Mesendoderm (in vitro differentiated cells): ENCODE measurements around the gene ZCCHC14.
A peak's percentile ranks its signal among the peaks of the same experiment; 100 is the strongest.

Experiments
- DNase-seq: peaks from one replicate; pipeline ENCODE4 v3.0.0; 2013
- H2AK5ac ChIP-seq: 2 replicates; pipeline ENCODE4 v1.6.1; 2013; ENCODE audit warnings: low read length, inconsistent platforms
- H2BK120ac ChIP-seq: 2 replicates; pipeline ENCODE4 v1.6.1; 2013; ENCODE audit warnings: low read depth, mild to moderate bottlenecking, low read length, moderate library complexity, mixed read lengths
- H2BK15ac ChIP-seq: replicated peaks from 2 replicates; pipeline ENCODE4 v1.6.1; 2013; ENCODE audit warnings: low read depth, mild to moderate bottlenecking, moderate library complexity
- H2BK5ac ChIP-seq: 2 replicates; pipeline ENCODE4 v1.6.1; 2013; ENCODE audit warnings: low read length, inconsistent platforms
- H3K18ac ChIP-seq: 2 replicates; pipeline ENCODE4 v1.6.1; 2013; ENCODE audit warnings: mild to moderate bottlenecking, low read length, mixed read lengths
- H3K23ac ChIP-seq: one replicate; pipeline ENCODE4 v1.6.1; 2013; ENCODE audit warnings: low read length
- H3K27ac ChIP-seq: 2 replicates; pipeline ENCODE4 v1.5.1; 2013; ENCODE audit warnings: low read depth, mild to moderate bottlenecking, inconsistent platforms, low read length, moderate library complexity
- H3K27me3 ChIP-seq: 2 replicates; pipeline ENCODE4 v1.6.1; 2013; ENCODE audit warnings: low read length, control low read depth, mild to moderate bottlenecking, inconsistent platforms; ENCODE audit not compliant: insufficient read depth, poor library complexity
- H3K36me3 ChIP-seq: 2 replicates; pipeline ENCODE4 v1.6.1; 2013; ENCODE audit warnings: low read length, inconsistent platforms; ENCODE audit not compliant: control insufficient read depth, insufficient read depth
- H3K4ac ChIP-seq: one replicate; pipeline ENCODE4 v1.6.1; 2013; ENCODE audit warnings: low read depth, mild to moderate bottlenecking, low read length, moderate library complexity
- H3K4me1 ChIP-seq: 2 replicates; pipeline ENCODE4 v1.6.1; 2013; ENCODE audit warnings: low read depth, low read length, inconsistent platforms; ENCODE audit not compliant: control insufficient read depth
- H3K4me2 ChIP-seq: 2 replicates; pipeline ENCODE4 v1.6.1; 2013; ENCODE audit warnings: low read length
- H3K4me3 ChIP-seq: 2 replicates; pipeline ENCODE4 v1.5.1; 2013; ENCODE audit warnings: mild to moderate bottlenecking, low read length
- H3K56ac ChIP-seq: one replicate; pipeline ENCODE4 v1.6.1; 2013; ENCODE audit warnings: low read length
- H3K79me1 ChIP-seq: 2 replicates; pipeline ENCODE4 v1.6.1; 2013; ENCODE audit warnings: low read length, inconsistent platforms
- H3K79me2 ChIP-seq: 2 replicates; pipeline ENCODE4 v1.6.1; 2013; ENCODE audit warnings: mild to moderate bottlenecking, low read length; ENCODE audit not compliant: control insufficient read depth, insufficient read depth
- H3K9ac ChIP-seq: 2 replicates; pipeline ENCODE4 v1.6.1; 2013; ENCODE audit warnings: low read length, inconsistent platforms
- H4K5ac ChIP-seq: one replicate; pipeline ENCODE4 v1.6.1; 2013; ENCODE audit warnings: low read length
- H4K8ac ChIP-seq: one replicate; pipeline ENCODE4 v1.6.1; 2013; ENCODE audit warnings: low read depth, mild to moderate bottlenecking, control low read depth, low read length, moderate library complexity
- WGBS: extraction: QIAGEN DNeasy Blood & Tissue Kit; methylation state at CpG from one replicate; pipeline ENCODE4 v1.1.7; 2013; ENCODE audit warnings: low lambda C conversion rate, missing lambda C conversion rate; ENCODE audit not compliant: insufficient coverage; ENCODE audit errors: extremely low coverage; 5-methylcytosine and 5-hydroxymethylcytosine counted together

Gene ZCCHC14

DNA sequence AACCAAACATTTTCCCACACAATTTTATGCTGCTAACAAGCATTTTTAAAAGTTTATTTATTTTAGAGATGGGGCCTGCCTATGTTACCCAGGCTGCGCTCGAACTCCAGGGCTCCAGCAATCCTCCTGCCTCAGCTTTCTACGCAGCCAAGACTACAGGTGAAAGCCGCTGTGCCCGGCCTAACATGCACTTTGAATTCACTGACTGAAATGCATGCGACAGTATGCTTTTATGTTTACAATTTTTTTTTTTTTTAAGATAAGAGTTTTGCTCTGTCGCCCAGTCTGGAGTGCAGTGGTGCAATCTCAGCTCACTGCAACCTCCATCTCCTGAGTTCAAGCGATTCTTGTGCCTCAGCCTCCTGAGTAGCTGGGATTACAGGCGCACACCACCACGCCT is 52.9 kb downstream of the ZCCHC14 start:
- H4K5ac ChIP-seq = no peak overlapping the region
- no peak overlapping the region for H3K18ac ChIP-seq
- no peaks in the 10 kb centered on the region for H3K4me1 ChIP-seq
- H3K9ac ChIP-seq = no peak overlapping the region
- H3K27me3 ChIP-seq = no peaks in the 10 kb centered on the region
- no peak overlapping the region for H2BK5ac ChIP-seq
- no peak overlapping the region for H2AK5ac ChIP-seq
- no CpG with 5 or more reads among the region's 10 CpGs for WGBS
- peaks cover 2% of the 10 kb centered on the region for H3K36me3 ChIP-seq
- no peak overlapping the region for H3K23ac ChIP-seq
- no peak overlapping the region for H3K27ac ChIP-seq
- no peak overlapping the region for H4K8ac ChIP-seq
- H3K79me1 ChIP-seq = peaks cover 10% of the 10 kb centered on the region
- H3K79me2 ChIP-seq = no peaks in the 10 kb centered on the region
- H3K4ac ChIP-seq = no peak overlapping the region
- no peak overlapping the region for H3K4me2 ChIP-seq
- H3K56ac ChIP-seq = no peak overlapping the region
- H2BK15ac ChIP-seq = no peak overlapping the region
- H3K4me3 ChIP-seq = no peak overlapping the region
- H2BK120ac ChIP-seq = no peak overlapping the region
- no peak for DNase-seq

DNA sequence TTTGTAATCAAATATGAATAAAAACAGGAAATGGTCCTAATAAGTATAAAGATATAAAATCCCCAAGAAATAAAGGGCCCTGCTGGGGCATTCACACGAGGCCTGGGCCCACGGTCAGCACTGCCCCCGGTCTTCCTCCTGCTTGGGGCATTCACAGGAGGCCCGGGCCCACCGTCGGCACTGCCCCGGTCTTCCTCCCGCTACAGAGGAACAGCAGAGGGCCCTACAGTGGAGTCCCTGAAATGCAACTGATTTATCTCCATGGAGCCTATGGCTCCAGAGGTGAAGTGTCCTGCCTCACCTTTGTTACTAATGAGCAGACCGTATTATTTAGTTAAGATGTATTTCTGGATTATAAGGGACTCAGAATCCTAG is 54.2 kb downstream of the ZCCHC14 start:
- WGBS = no CpG with 5 or more reads among the region's 9 CpGs
- Histone ChIP-seq H3K18ac (no peak overlapping the region), H2BK15ac (no peak overlapping the region), H3K4me2 (no peak overlapping the region), H3K36me3 (no peaks in the 10 kb centered on the region), H3K23ac (no peak overlapping the region), H2BK5ac (no peak overlapping the region), H3K9ac (no peak overlapping the region), H3K4me1 (no peaks in the 10 kb centered on the region), H2AK5ac (no peak overlapping the region), H3K56ac (no peak overlapping the region), H3K79me1 (peaks cover 10% of the 10 kb centered on the region), H4K5ac (no peak overlapping the region), H3K79me2 (no peaks in the 10 kb centered on the region), H4K8ac (no peak overlapping the region), H3K4me3 (no peak overlapping the region), H3K27me3 (no peaks in the 10 kb centered on the region), H3K4ac (no peak overlapping the region), H2BK120ac (no peak overlapping the region), H3K27ac (no peak overlapping the region)
- DNase-seq = no peak

DNA sequence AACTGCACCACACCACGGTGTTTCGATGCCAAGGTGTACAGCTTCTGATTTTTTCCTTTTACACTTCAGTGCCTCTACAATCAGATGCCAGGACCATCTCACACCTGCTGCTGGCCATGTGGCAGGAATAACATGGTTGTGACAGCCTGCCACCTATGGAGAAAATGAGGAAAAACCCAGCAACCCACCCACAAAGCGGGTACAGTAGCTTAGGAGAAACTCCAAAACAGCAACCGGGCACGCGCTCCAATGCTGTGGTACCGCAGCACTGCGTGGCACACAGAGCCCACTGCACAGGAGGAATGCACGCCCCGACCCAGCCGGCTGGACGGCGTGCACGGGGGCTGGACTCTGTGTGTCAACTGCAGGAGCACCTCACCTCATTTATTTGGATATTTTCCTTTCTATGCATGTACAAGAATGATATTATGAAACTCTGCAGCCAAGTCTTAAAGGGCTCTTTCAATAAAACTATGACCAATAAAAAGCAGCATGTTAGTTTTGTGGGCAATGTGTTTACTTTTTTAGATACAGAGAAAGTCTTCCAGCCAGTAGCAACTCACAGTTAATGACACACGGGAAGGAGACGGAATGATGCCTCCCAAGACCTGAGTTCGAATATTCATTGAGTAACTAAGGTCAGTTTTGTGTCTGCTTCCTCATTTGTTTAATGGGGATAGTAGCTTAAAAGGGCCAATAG is 54.8 kb downstream of the ZCCHC14 start:
- H2BK5ac ChIP-seq = no peak overlapping the region
- H3K18ac ChIP-seq = no peak overlapping the region
- H2BK15ac ChIP-seq = no peak overlapping the region
- no peak overlapping the region for H4K5ac ChIP-seq
- no peak overlapping the region for H3K9ac ChIP-seq
- no peaks in the 10 kb centered on the region for H3K79me2 ChIP-seq
- no peak overlapping the region for H3K56ac ChIP-seq
- no peak overlapping the region for H3K23ac ChIP-seq
- no peak overlapping the region for H3K4me3 ChIP-seq
- H3K36me3 ChIP-seq = no peaks in the 10 kb centered on the region
- no peak overlapping the region for H3K4ac ChIP-seq
- H3K27ac ChIP-seq = no peak overlapping the region
- H3K79me1 ChIP-seq = peaks cover 10% of the 10 kb centered on the region
- H3K27me3 ChIP-seq = no peaks in the 10 kb centered on the region
- no peak overlapping the region for H3K4me2 ChIP-seq
- no peak overlapping the region for H2BK120ac ChIP-seq
- H4K8ac ChIP-seq = no peak overlapping the region
- H2AK5ac ChIP-seq = no peak overlapping the region
- no peaks in the 10 kb centered on the region for H3K4me1 ChIP-seq
- no peak for DNase-seq
- whole genome bisulfite sequencing = no CpG with 5 or more reads among the region's 17 CpGs

GRCh38 chr16:87437327-87437726 is 55.5 kb downstream of the ZCCHC14 start:
- H3K4me2 ChIP-seq = no peak overlapping the region
- no peak overlapping the region for H3K56ac ChIP-seq
- H2BK120ac ChIP-seq = no peak overlapping the region
- no peaks in the 10 kb centered on the region for H3K4me1 ChIP-seq
- no peaks in the 10 kb centered on the region for H3K36me3 ChIP-seq
- H3K23ac ChIP-seq = no peak overlapping the region
- H3K79me1 ChIP-seq = peaks cover 10% of the 10 kb centered on the region
- H4K8ac ChIP-seq = no peak overlapping the region
- no peak overlapping the region for H2BK5ac ChIP-seq
- H3K4ac ChIP-seq = no peak overlapping the region
- H3K4me3 ChIP-seq = no peak overlapping the region
- H3K27ac ChIP-seq = no peak overlapping the region
- H3K9ac ChIP-seq = no peak overlapping the region
- DNase-seq = no peak
- no peak overlapping the region for H2BK15ac ChIP-seq
- H3K18ac ChIP-seq = no peak overlapping the region
- no peak overlapping the region for H2AK5ac ChIP-seq
- H3K79me2 ChIP-seq = no peaks in the 10 kb centered on the region
- no CpG with 5 or more reads among the region's 14 CpGs for WGBS
- no peaks in the 10 kb centered on the region for H3K27me3 ChIP-seq
- no peak overlapping the region for H4K5ac ChIP-seq

DNA sequence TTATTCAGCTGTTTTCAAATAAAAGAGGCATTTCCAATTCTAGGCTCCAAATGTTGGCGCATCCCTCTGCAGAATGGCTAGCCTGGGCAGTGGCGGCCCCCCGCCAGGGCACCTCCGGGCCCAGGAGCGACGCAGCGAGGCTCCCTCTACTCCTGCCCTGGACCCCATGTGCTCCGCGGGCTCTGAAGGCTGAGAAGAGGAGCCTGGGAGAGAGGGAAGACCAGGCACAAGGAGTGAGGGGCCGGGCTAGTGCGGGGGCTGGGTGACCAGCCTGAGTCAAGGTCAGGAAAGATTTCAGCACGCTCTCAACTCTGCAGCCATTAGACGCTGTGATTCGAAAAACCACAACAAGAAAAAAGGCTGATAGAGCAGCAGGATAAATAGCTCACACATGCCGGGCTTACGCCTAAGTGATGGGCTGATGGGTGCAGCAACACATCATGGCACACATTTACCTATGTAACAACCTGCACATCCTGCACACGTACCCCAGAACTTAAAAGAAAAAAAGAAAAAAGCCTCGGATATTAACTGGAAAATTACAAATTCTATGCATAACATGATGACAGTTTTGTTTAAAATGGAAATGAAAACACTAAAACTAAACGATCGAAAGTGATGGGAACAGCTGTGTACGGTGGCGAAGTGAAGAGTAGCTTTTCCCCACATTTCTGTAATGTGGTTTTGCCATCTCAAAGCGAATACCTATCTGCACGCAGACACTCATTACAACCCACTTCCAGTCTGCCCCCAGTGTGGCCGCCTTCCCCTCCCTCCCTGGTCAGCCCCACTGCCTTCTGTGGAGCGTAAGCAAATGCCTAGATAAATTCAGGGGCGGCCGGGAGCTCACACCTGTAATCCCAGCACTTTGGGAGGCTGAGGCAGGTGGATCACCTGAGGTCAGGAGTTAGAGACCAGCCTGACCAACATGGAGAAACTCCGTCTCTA is 56.3 kb downstream of the ZCCHC14 start:
- no peak overlapping the region for H2BK15ac ChIP-seq
- no peak overlapping the region for H3K4ac ChIP-seq
- DNase-seq = peak; percentile 27
- no peak overlapping the region for H2BK5ac ChIP-seq
- H3K4me3 ChIP-seq = no peak overlapping the region
- H3K9ac ChIP-seq = no peak overlapping the region
- no peak overlapping the region for H3K23ac ChIP-seq
- no peak overlapping the region for H3K4me2 ChIP-seq
- no peak overlapping the region for H2AK5ac ChIP-seq
- H3K36me3 ChIP-seq = no peaks in the 10 kb centered on the region
- peaks cover 6% of the 10 kb centered on the region for H3K79me1 ChIP-seq
- no peak overlapping the region for H3K56ac ChIP-seq
- WGBS = no CpG with 5 or more reads among the region's 29 CpGs
- no peak overlapping the region for H4K8ac ChIP-seq
- no peak overlapping the region for H3K18ac ChIP-seq
- H3K27me3 ChIP-seq = no peaks in the 10 kb centered on the region
- no peak overlapping the region for H4K5ac ChIP-seq
- no peaks in the 10 kb centered on the region for H3K4me1 ChIP-seq
- no peak overlapping the region for H3K27ac ChIP-seq
- no peak overlapping the region for H2BK120ac ChIP-seq
- no peaks in the 10 kb centered on the region for H3K79me2 ChIP-seq
